BJ (cell line): ENCODE results near the gene IQCC. TPM values are rescaled to one million over a fixed set of nuclear protein-coding genes. Genes with fewer than 3 reads are reported as not detected.

Experiments used
- CTCF ChIA-PET: fragments of 350-600 bp; formaldehyde crosslinking; extraction: SDS; loops from one replicate; lab custom pipeline; 2021; ENCODE audit warnings: antibody characterized with exemption, inconsistent platforms; lab: Yijun Ruan, JAX
- POLR2A ChIA-PET: fragments of 300-600 bp; sonication (Branson Sonifier 250); formaldehyde crosslinking; extraction: SDS; loops from one replicate; lab custom pipeline; 2021; ENCODE audit warnings: antibody characterized with exemption; lab: Charles Lee
- DNase-seq: peaks from one replicate; pipeline ENCODE4 v3.0.0-alpha.2; 2011; ENCODE audit warnings: low read depth
- H3K27me3 ChIP-seq: 2 replicates; pipeline ENCODE4 v1.6.0; 2011; ENCODE audit warnings: low read length; ENCODE audit not compliant: control insufficient read depth, insufficient read depth
- H3K36me3 ChIP-seq: 2 replicates; pipeline ENCODE4 v1.5.1; 2011; ENCODE audit warnings: low read length; ENCODE audit not compliant: control insufficient read depth, insufficient read depth
- H3K4me3 ChIP-seq: 2 replicates; pipeline ENCODE4 v1.5.1; 2011; ENCODE audit warnings: low read depth, mild to moderate bottlenecking, control low read depth, low read length
- CTCF ChIP-seq: IDR thresholded peaks from 2 replicates; pipeline ENCODE4 v1.5.1; 2011; ENCODE audit warnings: low read depth, mild to moderate bottlenecking, control low read depth, inconsistent platforms, low read length, moderate library complexity; ENCODE audit not compliant: insufficient read depth
- polyA plus RNA-seq: library from polyadenylated mRNA; depleted of rRNA; stranded (reverse); fragments of >200 nt; gene quantifications from 2 replicates; pipeline ENCODE4 v1.2.3, GENCODE V29; 2011

Gene IQCC
- polyA plus RNA-seq, 1 experiment, result 2.1 TPM

GRCh38 chr1:32231843-32232432 is 26.5 kb downstream of the IQCC start:
- peaks cover 23% of the 10 kb centered on the region for H3K36me3 ChIP-seq
- ChIA-PET POLR2A (no interaction called here), CTCF (interaction anchor here (0.9 kb wide), 1 partner anchor 16 kb away, joined by 3 read pairs; no protein-coding TSS in a partner anchor)
- no peak for TF ChIP-seq CTCF
- DNase-seq, result no peak
- no peaks in the 10 kb centered on the region for H3K27me3 ChIP-seq
- no peak overlapping the region for H3K4me3 ChIP-seq

GRCh38 chr1:32232558-32233304 is 27.3 kb downstream of the IQCC start:
- POLR2A ChIA-PET, result no interaction called here
- H3K36me3 ChIP-seq, result peaks cover 21% of the 10 kb centered on the region
- no peaks in the 10 kb centered on the region for H3K27me3 ChIP-seq
- CTCF ChIA-PET, result interaction anchor here (0.9 kb wide), 1 partner anchor 16 kb away, joined by 3 read pairs; no protein-coding TSS in a partner anchor
- DNase-seq, result no peak
- TF ChIP-seq CTCF, result no peak
- H3K4me3 ChIP-seq, result no peak overlapping the region

- Histone ChIP-seq H3K27me3 (no peaks in the 10 kb centered on the region), H3K36me3 (peaks cover 12% of the 10 kb centered on the region), H3K4me3 (no peak overlapping the region)
- TF ChIP-seq CTCF, result no peak
- ChIA-PET POLR2A (no interaction called here), CTCF (interaction anchor here (0.6 to 1.4 kb wide), 3 partner anchors 14 to 139 kb away, joined by 3 to 5 read pairs (median 5); no protein-coding TSS in a partner anchor)
- no peak for DNase-seq
These were observed 29.3 kb downstream of the IQCC start for GRCh38 chr1:32234792-32235191.

GRCh38 chr1:32239337-32239736 is 33.9 kb downstream of the IQCC start:
- Histone ChIP-seq H3K36me3 (peaks cover 4% of the 10 kb centered on the region; the same call in 1 of the 2 replicates), H3K27me3 (no peaks in the 10 kb centered on the region), H3K4me3 (no peak overlapping the region)
- no peak for TF ChIP-seq CTCF
- POLR2A ChIA-PET, result no interaction called here
- CTCF ChIA-PET, result interaction anchor here (0.6 to 4.3 kb wide), 4 partner anchors 9 to 34 kb away, joined by 3 to 23 read pairs (median 12); no protein-coding TSS in a partner anchor
- DNase-seq, result no peak

- TF ChIP-seq CTCF, result no peak
- DNase-seq, result no peak
- POLR2A ChIA-PET, result no interaction called here
- peak overlapping the region; percentile 59; the same call in 1 of the 2 replicates for H3K4me3 ChIP-seq
- CTCF ChIA-PET, result interaction anchor here (0.6 to 4.3 kb wide), 4 partner anchors 9 to 34 kb away, joined by 3 to 23 read pairs (median 12); no protein-coding TSS in a partner anchor
- H3K36me3 ChIP-seq, result 0 out of 2 replicates have a peak, but pooled peaks cover 2% of the 10 kb centered on the region
- no peaks in the 10 kb centered on the region for H3K27me3 ChIP-seq
These were observed 34.3 kb downstream of the IQCC start for GRCh38 chr1:32239790-32240139.
